ENCODE results near the gene PCDHGB1. TPM values are rescaled to one million over a fixed set of nuclear protein-coding genes. Genes with fewer than 3 reads are reported as not detected.

PCDHGB1 gene
- total RNA-seq, 2 experiments from 2014 or later = 3.0 to 4.1 TPM

DNA sequence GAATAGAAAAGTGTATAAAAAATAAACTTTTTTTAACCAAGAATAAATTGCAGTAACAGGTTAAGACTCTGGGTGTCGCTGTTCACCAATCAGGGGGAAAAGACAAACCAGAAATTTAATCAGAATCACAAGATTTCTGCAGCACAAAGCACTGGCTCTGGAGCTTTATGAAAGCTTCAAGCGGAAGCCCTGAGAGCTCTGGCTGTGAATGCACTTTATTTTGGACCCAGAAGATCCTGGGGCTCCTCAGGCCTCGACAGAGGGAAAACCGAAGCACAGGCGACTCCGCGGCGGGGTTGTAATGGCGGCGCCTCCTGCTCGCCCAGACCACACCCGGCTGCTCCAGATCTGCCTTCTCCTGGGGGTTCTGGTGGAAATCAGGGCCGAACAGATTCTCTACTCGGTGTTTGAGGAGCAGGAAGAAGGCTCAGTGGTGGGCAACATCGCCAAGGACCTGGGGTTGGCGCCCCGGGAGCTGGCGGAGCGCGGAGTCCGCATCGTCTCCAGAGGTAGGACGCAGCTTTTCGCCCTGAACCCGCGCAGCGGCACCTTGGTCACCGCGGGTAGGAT, 5.1 kb downstream of the PCDHGB1 start, which contains the start of gene PCDHGA4:
TSS of gene PCDHGA4 (plus strand) at position 122 of the 570 bp plus-strand sequence. CDS start at position 209, 87 bp downstream.
- TF ChIP-seq, protein P1, sequence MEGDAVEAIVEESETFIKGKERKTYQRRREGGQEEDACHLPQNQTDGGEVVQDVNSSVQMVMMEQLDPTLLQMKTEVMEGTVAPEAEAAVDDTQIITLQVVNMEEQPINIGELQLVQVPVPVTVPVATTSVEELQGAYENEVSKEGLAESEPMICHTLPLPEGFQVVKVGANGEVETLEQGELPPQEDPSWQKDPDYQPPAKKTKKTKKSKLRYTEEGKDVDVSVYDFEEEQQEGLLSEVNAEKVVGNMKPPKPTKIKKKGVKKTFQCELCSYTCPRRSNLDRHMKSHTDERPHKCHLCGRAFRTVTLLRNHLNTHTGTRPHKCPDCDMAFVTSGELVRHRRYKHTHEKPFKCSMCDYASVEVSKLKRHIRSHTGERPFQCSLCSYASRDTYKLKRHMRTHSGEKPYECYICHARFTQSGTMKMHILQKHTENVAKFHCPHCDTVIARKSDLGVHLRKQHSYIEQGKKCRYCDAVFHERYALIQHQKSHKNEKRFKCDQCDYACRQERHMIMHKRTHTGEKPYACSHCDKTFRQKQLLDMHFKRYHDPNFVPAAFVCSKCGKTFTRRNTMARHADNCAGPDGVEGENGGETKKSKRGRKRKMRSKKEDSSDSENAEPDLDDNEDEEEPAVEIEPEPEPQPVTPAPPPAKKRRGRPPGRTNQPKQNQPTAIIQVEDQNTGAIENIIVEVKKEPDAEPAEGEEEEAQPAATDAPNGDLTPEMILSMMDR (conservative IDR thresholded peaks at IDR 0.05; ENCODE audit: low read length) = peak; percentile 98
- no peak for TF ChIP-seq EZH2phosphoT487 (IDR thresholded peaks at IDR 0.05; ENCODE audit: borderline replicate concordance, low read depth, low read length)
- Histone ChIP-seq H3K79me2 (ENCODE audit: insufficient read depth, low read depth, low read length) (no peaks in the 10 kb centered on the region; the same call in 1 of the 2 replicates), H3K9me3 (ENCODE audit: low read length) (no peaks in the 10 kb centered on the region), H3K36me3 (ENCODE audit: insufficient read depth, low read length) (no peaks in the 10 kb centered on the region), H3K9me2 (ENCODE audit: insufficient read depth, low read length) (no peaks in the 10 kb centered on the region), H2AFZ (ENCODE audit: low read length) (peak within 1 kb of the TSS; percentile 46; the same call in 1 of the 2 replicates), H3K27ac (ENCODE audit: low read depth, low read length, poor library complexity, severe bottlenecking) (no peak within 1 kb of the TSS), H3K4me3 (ENCODE audit: low read depth, low read length, poor library complexity, severe bottlenecking) (no peak within 1 kb of the TSS), H3K4me2 (ENCODE audit: low read length) (peak within 1 kb of the TSS; percentile 32), H4K20me1 (ENCODE audit: insufficient read depth, low read length) (no peaks in the 10 kb centered on the region), H3K4me1 (ENCODE audit: insufficient read depth, low read length, poor library complexity, severe bottlenecking) (peaks cover 7% of the 10 kb centered on the region)
- CTCF ChIA-PET (ENCODE audit: unreplicated experiment) = interaction anchor here (1.4 kb wide), 1 partner anchor 36 kb away, joined by 3 read pairs; no protein-coding TSS in a partner anchor
- BruUV-seq (replicated peaks) = no TSS peak
- POLR2A ChIA-PET = no interaction called here
- DNase-seq (ENCODE audit: low spot score) = peak; percentile 39
- intact Hi-C loops (cut with micrococcal nuclease; ENCODE audit: unreplicated experiment) = loop anchor here (1.0 to 10.0 kb wide), 3 partner anchors 24 to 160 kb away; partner anchors contain the start of genes PCDHB10, PCDHB11 and PCDHGA10

DNA sequence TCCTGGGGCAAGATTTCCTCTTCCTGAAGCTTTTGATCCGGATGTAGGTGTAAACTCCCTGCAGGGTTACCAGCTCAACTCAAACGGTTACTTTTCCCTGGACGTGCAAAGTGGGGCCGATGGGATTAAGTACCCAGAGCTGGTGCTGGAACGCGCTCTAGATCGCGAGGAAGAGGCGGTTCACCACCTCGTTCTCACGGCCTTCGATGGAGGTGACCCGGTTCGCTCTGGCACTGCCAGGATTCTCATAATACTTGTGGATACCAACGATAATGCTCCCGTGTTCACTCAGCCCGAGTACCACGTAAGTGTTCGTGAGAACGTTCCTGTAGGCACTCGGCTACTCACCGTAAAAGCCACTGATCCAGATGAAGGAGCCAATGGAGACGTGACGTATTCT, 5.7 kb downstream of the PCDHGB1 start:
- peaks cover 4% of the 10 kb centered on the region; the same call in 1 of the 2 replicates for H3K79me2 ChIP-seq (ENCODE audit: insufficient read depth, low read depth, low read length)
- DNase-seq (ENCODE audit: low spot score) = no peak
- H2AFZ ChIP-seq (ENCODE audit: low read length) = no peak overlapping the region
- CTCF ChIA-PET (ENCODE audit: unreplicated experiment) = interaction anchor here (1.1 to 1.4 kb wide), 2 partner anchors 37 to 208 kb away, joined by 3 read pairs; no protein-coding TSS in a partner anchor
- no peaks in the 10 kb centered on the region for H4K20me1 ChIP-seq (ENCODE audit: insufficient read depth, low read length)
- intact Hi-C loops (cut with micrococcal nuclease; ENCODE audit: unreplicated experiment) = loop anchor here (1.0 to 10.0 kb wide), 3 partner anchors 24 to 161 kb away; partner anchors contain the start of genes PCDHB10, PCDHB11 and PCDHGA10
- H3K4me2 ChIP-seq (ENCODE audit: low read length) = no peak overlapping the region
- peaks cover 14% of the 10 kb centered on the region for H3K4me1 ChIP-seq (ENCODE audit: insufficient read depth, low read length, poor library complexity, severe bottlenecking)
- no peaks in the 10 kb centered on the region for H3K36me3 ChIP-seq (ENCODE audit: insufficient read depth, low read length)
- TF ChIP-seq, protein P1 (conservative IDR thresholded peaks at IDR 0.05; ENCODE audit: low read length) = no peak
- TF ChIP-seq EZH2phosphoT487 (IDR thresholded peaks at IDR 0.05; ENCODE audit: borderline replicate concordance, low read depth, low read length) = no peak
- no peak overlapping the region for H3K27ac ChIP-seq (ENCODE audit: low read depth, low read length, poor library complexity, severe bottlenecking)
- no peak overlapping the region for H3K4me3 ChIP-seq (ENCODE audit: low read depth, low read length, poor library complexity, severe bottlenecking)
- no TSS peak for BruUV-seq (replicated peaks)
- no peaks in the 10 kb centered on the region for H3K9me2 ChIP-seq (ENCODE audit: insufficient read depth, low read length)
- POLR2A ChIA-PET = no interaction called here
- H3K9me3 ChIP-seq (ENCODE audit: low read length) = no peaks in the 10 kb centered on the region

Data from OCI-LY7 (cell line).